OCI-LY7 (cell line): ENCODE data around the gene SLC1A7.

Source experiments
- EZH2phosphoT487 ChIP-seq: fragments of 200-600 bp; sonication (generic); IDR thresholded peaks from 2 replicates; pipeline ENCODE4 v1.6.1; 2018; ENCODE audit warnings: low read depth, borderline replicate concordance, mild to moderate bottlenecking, mixed run types, antibody characterized with exemption, low read length, moderate library complexity, mixed read lengths
- TF ChIP-seq, protein P1 (sequence below): fragments of 200-600 bp; sonication (generic); conservative IDR thresholded peaks from 2 replicates; pipeline ENCODE4 v1.5.1; 2014; ENCODE audit warnings: mild to moderate bottlenecking, antibody characterized with exemption, low read length, moderate library complexity, mixed read lengths

DNA sequence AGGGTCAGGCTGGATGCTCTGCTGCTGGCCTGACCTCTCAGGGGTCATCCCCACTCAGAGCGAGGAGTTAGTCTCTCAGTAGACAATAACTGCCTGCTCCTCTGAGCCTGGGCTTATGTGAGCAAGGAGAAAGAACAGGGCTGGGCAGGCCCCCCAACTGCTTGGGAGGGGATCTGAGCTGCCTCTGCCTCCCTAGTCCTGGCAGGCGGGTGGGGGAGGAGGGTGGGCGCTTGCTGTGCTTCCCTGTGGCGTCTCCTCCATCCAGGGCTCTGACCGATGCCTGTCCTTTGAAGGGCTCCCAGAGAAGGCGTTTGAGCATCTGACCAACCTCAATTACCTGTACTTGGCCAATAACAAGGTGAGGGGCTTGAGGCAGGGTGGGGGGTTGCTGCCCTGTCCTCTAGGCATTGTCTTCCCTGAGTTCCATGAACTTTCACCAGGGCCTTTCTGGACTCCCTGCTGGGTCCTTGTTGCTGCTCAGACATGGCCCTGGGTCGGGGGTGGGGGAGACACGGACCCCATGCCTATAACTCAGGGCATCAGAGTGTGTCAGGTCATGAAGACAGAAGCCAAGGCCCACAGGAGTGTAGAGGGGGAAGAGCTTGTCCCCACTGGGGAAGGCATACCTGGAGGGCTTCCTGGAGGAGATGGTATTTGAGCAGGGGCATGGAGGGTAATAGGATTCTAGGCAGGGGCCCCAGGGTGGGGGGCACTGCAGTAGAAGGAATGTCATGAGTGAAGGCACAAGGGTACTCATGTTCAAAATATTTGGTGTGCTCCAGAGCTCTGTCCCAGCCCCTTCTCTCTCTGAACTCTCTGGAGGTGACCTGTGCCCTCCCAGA, 67.9 kb downstream of the SLC1A7 start:
- TF ChIP-seq, protein P1, sequence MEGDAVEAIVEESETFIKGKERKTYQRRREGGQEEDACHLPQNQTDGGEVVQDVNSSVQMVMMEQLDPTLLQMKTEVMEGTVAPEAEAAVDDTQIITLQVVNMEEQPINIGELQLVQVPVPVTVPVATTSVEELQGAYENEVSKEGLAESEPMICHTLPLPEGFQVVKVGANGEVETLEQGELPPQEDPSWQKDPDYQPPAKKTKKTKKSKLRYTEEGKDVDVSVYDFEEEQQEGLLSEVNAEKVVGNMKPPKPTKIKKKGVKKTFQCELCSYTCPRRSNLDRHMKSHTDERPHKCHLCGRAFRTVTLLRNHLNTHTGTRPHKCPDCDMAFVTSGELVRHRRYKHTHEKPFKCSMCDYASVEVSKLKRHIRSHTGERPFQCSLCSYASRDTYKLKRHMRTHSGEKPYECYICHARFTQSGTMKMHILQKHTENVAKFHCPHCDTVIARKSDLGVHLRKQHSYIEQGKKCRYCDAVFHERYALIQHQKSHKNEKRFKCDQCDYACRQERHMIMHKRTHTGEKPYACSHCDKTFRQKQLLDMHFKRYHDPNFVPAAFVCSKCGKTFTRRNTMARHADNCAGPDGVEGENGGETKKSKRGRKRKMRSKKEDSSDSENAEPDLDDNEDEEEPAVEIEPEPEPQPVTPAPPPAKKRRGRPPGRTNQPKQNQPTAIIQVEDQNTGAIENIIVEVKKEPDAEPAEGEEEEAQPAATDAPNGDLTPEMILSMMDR = no peak
- no peak for TF ChIP-seq EZH2phosphoT487
